ENCODE results near the gene CC2D1B.
A peak's percentile ranks its signal among the peaks of the same experiment; 100 is the strongest.

Gene CC2D1B

GRCh38 chr1:52352690-52353089 is 13.3 kb downstream of the CC2D1B start:
- no peaks in the 10 kb centered on the region for H3K79me2 ChIP-seq (ENCODE audit: low read length)
- no peak for TF ChIP-seq EZH2phosphoT487 (IDR thresholded peaks at IDR 0.05; ENCODE audit: low read depth)
- TF ChIP-seq, protein P1, sequence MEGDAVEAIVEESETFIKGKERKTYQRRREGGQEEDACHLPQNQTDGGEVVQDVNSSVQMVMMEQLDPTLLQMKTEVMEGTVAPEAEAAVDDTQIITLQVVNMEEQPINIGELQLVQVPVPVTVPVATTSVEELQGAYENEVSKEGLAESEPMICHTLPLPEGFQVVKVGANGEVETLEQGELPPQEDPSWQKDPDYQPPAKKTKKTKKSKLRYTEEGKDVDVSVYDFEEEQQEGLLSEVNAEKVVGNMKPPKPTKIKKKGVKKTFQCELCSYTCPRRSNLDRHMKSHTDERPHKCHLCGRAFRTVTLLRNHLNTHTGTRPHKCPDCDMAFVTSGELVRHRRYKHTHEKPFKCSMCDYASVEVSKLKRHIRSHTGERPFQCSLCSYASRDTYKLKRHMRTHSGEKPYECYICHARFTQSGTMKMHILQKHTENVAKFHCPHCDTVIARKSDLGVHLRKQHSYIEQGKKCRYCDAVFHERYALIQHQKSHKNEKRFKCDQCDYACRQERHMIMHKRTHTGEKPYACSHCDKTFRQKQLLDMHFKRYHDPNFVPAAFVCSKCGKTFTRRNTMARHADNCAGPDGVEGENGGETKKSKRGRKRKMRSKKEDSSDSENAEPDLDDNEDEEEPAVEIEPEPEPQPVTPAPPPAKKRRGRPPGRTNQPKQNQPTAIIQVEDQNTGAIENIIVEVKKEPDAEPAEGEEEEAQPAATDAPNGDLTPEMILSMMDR (IDR thresholded peaks at IDR 0.05; ENCODE audit: low read depth, low read length): no peak
- H3K4me2 ChIP-seq (ENCODE audit: low read length): no peak overlapping the region
- no peaks in the 10 kb centered on the region for H4K20me1 ChIP-seq (ENCODE audit: insufficient read depth, low read length)
- H3K4me1 ChIP-seq (ENCODE audit: low read length): no peaks in the 10 kb centered on the region
- no peak overlapping the region for H3K27ac ChIP-seq (ENCODE audit: low read length)
- H2AFZ ChIP-seq (ENCODE audit: low read depth, low read length): no peak overlapping the region
- H3K4me3 ChIP-seq (ENCODE audit: low read length): no peak overlapping the region
- no peak overlapping the region for H3K9ac ChIP-seq (ENCODE audit: low read length)
- H3K36me3 ChIP-seq (replicated peaks; ENCODE audit: low read depth, low read length): peaks cover 6% of the 10 kb centered on the region
- no peaks in the 10 kb centered on the region for H3K27me3 ChIP-seq (ENCODE audit: low read depth, low read length)
- H3K9me3 ChIP-seq (ENCODE audit: insufficient read depth, low read length): no peaks in the 10 kb centered on the region

GRCh38 chr1:52348704-52349300 is 17.2 kb downstream of the CC2D1B start:
- no peak overlapping the region for H3K27ac ChIP-seq (ENCODE audit: low read length)
- H4K20me1 ChIP-seq (ENCODE audit: insufficient read depth, low read length): no peaks in the 10 kb centered on the region
- no peak overlapping the region for H2AFZ ChIP-seq (ENCODE audit: low read depth, low read length)
- no peaks in the 10 kb centered on the region for H3K36me3 ChIP-seq (replicated peaks; ENCODE audit: low read depth, low read length)
- no peak for TF ChIP-seq EZH2phosphoT487 (IDR thresholded peaks at IDR 0.05; ENCODE audit: low read depth)
- TF ChIP-seq, protein P1 (IDR thresholded peaks at IDR 0.05; ENCODE audit: low read depth, low read length): 0 out of 2 replicates have a peak, but pooled peaks have one; percentile 5
- H3K79me2 ChIP-seq (ENCODE audit: low read length): no peaks in the 10 kb centered on the region
- no peak overlapping the region for H3K9ac ChIP-seq (ENCODE audit: low read length)
- no peaks in the 10 kb centered on the region for H3K27me3 ChIP-seq (ENCODE audit: low read depth, low read length)
- H3K4me1 ChIP-seq (ENCODE audit: low read length): no peaks in the 10 kb centered on the region
- no peaks in the 10 kb centered on the region for H3K9me3 ChIP-seq (ENCODE audit: insufficient read depth, low read length)
- no peak overlapping the region for H3K4me2 ChIP-seq (ENCODE audit: low read length)
- no peak overlapping the region for H3K4me3 ChIP-seq (ENCODE audit: low read length)

GRCh38 chr1:52346653-52347052 is 19.4 kb downstream of the CC2D1B start:
- Histone ChIP-seq H4K20me1 (ENCODE audit: insufficient read depth, low read length) (no peaks in the 10 kb centered on the region), H3K4me2 (ENCODE audit: low read length) (no peak overlapping the region), H3K36me3 (replicated peaks; ENCODE audit: low read depth, low read length) (no peaks in the 10 kb centered on the region), H3K9me3 (ENCODE audit: insufficient read depth, low read length) (no peaks in the 10 kb centered on the region), H3K4me3 (ENCODE audit: low read length) (no peak overlapping the region), H3K27me3 (ENCODE audit: low read depth, low read length) (no peaks in the 10 kb centered on the region), H3K27ac (ENCODE audit: low read length) (no peak overlapping the region), H3K4me1 (ENCODE audit: low read length) (no peaks in the 10 kb centered on the region), H3K9ac (ENCODE audit: low read length) (no peak overlapping the region), H3K79me2 (ENCODE audit: low read length) (no peaks in the 10 kb centered on the region), H2AFZ (ENCODE audit: low read depth, low read length) (no peak overlapping the region)
- TF ChIP-seq, protein P1 (IDR thresholded peaks at IDR 0.05; ENCODE audit: low read depth, low read length): no peak
- TF ChIP-seq EZH2phosphoT487 (IDR thresholded peaks at IDR 0.05; ENCODE audit: low read depth): no peak

- Histone ChIP-seq H3K36me3 (replicated peaks; ENCODE audit: low read depth, low read length) (no peaks in the 10 kb centered on the region), H3K4me3 (ENCODE audit: low read length) (no peak overlapping the region), H3K27me3 (ENCODE audit: low read depth, low read length) (no peaks in the 10 kb centered on the region), H2AFZ (ENCODE audit: low read depth, low read length) (no peak overlapping the region), H3K9me3 (ENCODE audit: insufficient read depth, low read length) (no peaks in the 10 kb centered on the region), H4K20me1 (ENCODE audit: insufficient read depth, low read length) (no peaks in the 10 kb centered on the region), H3K4me2 (ENCODE audit: low read length) (no peak overlapping the region), H3K79me2 (ENCODE audit: low read length) (no peaks in the 10 kb centered on the region), H3K9ac (ENCODE audit: low read length) (no peak overlapping the region), H3K27ac (ENCODE audit: low read length) (no peak overlapping the region), H3K4me1 (ENCODE audit: low read length) (no peaks in the 10 kb centered on the region)
- no peak for TF ChIP-seq EZH2phosphoT487 (IDR thresholded peaks at IDR 0.05; ENCODE audit: low read depth)
- TF ChIP-seq, protein P1 (IDR thresholded peaks at IDR 0.05; ENCODE audit: low read depth, low read length): no peak
These were observed 20.8 kb downstream of the CC2D1B start for GRCh38 chr1:52345252-52345651.

All from OCI-LY3 (cell line).